Measurements from ENCODE around the gene GAB2.

Gene GAB2

DNA sequence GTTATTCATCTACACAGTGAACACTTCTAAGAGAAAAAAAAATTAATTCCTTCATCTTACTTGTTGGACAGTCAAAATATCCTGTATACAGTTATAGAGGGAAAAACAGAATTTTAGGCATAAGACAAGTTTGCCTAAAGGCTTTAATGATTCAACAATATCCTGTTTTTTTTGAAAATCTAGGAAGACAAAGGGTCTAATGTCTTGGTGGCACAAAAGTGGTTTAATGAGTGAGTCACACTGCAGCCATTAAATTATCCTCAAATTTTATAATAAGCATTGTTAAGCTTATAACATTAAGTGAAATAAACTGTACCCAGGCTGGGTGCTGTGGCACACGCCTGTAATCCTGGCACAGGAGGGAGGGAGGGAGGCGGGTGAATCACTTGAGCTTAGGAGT lies 72.9 kb downstream of the GAB2 start:
- no peak for DNase-seq
- Histone ChIP-seq H3K9me3 (no peaks in the 10 kb centered on the region), H3K27me3 (no peaks in the 10 kb centered on the region), H3K4me1 (peaks cover 10% of the 10 kb centered on the region; the same call in 1 of the 2 replicates), H3K4me3 (ENCODE audit: low read depth, low read length) (no peak overlapping the region), H3K36me3 (no peaks in the 10 kb centered on the region)
- TF ChIP-seq, protein P1, sequence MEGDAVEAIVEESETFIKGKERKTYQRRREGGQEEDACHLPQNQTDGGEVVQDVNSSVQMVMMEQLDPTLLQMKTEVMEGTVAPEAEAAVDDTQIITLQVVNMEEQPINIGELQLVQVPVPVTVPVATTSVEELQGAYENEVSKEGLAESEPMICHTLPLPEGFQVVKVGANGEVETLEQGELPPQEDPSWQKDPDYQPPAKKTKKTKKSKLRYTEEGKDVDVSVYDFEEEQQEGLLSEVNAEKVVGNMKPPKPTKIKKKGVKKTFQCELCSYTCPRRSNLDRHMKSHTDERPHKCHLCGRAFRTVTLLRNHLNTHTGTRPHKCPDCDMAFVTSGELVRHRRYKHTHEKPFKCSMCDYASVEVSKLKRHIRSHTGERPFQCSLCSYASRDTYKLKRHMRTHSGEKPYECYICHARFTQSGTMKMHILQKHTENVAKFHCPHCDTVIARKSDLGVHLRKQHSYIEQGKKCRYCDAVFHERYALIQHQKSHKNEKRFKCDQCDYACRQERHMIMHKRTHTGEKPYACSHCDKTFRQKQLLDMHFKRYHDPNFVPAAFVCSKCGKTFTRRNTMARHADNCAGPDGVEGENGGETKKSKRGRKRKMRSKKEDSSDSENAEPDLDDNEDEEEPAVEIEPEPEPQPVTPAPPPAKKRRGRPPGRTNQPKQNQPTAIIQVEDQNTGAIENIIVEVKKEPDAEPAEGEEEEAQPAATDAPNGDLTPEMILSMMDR (IDR thresholded peaks at IDR 0.05; ENCODE audit: low read depth, low read length) = no peak

GRCh38 chr11:78344094-78344493 lies 73.5 kb downstream of the GAB2 start:
- TF ChIP-seq, protein P1 (IDR thresholded peaks at IDR 0.05; ENCODE audit: low read depth, low read length) = no peak
- H3K27me3 ChIP-seq = no peaks in the 10 kb centered on the region
- DNase-seq = no peak

DNA sequence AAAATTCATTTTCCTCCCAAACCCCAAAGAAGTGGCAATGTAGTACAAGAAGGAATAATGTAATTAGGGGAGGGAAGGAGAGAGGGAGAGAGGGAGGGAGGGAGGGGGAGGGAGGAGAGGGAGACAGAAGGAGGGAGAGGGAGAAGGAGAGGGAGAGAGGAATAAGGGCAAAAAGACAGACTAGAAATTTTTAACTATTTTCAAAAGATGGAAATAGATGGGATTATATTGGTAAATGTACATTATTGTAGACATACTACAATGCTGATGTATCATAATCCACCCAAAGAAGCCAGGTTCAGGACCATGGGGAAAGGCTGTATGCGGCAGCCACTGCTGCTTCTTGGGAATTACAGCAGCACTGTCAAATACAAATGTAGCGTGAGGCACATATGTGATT lies 74.3 kb downstream of the GAB2 start:
- no peak overlapping the region for H3K4me3 ChIP-seq (ENCODE audit: low read depth, low read length)
- TF ChIP-seq, protein P1 (IDR thresholded peaks at IDR 0.05; ENCODE audit: low read depth, low read length) = no peak
- H3K4me1 ChIP-seq = peaks cover 10% of the 10 kb centered on the region; the same call in 1 of the 2 replicates

More at GRCh38 chr11:78344094-78344493, 73.5 kb downstream of the GAB2 start:
- no peak overlapping the region for H3K4me3 ChIP-seq (ENCODE audit: low read depth, low read length)
- peaks cover 10% of the 10 kb centered on the region; the same call in 1 of the 2 replicates for H3K4me1 ChIP-seq
- no peaks in the 10 kb centered on the region for H3K9me3 ChIP-seq
- H3K36me3 ChIP-seq = no peaks in the 10 kb centered on the region

DNA sequence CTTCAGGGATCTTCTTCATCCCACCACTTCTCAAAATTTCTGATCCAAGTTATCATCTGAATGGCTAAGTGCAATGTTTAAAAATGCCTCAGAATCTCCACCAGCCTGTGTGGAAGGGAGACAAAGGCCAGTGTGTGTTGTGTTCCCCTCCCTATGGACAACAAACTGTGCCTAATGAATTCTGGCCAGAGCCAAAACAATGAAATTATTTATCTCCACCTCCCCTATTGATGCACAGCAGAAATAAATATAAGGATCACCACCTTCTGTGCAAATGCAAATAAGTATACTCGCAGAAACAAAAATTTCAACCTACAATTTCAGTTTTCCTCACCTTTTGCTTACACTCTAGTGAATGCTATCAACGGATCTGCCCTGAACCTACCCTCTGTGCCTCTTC lies 75.8 kb downstream of the GAB2 start:
- H3K4me3 ChIP-seq (ENCODE audit: low read depth, low read length) = no peak overlapping the region
- no peak for DNase-seq
- TF ChIP-seq, protein P1 (IDR thresholded peaks at IDR 0.05; ENCODE audit: low read depth, low read length) = no peak
- H3K9me3 ChIP-seq = no peaks in the 10 kb centered on the region
- H3K36me3 ChIP-seq = no peaks in the 10 kb centered on the region
- no peaks in the 10 kb centered on the region for H3K27me3 ChIP-seq
- peaks cover 10% of the 10 kb centered on the region; the same call in 1 of the 2 replicates for H3K4me1 ChIP-seq

More for the DNA sequence above, 74.3 kb downstream of the GAB2 start:
- Histone ChIP-seq H3K9me3 (no peaks in the 10 kb centered on the region), H3K36me3 (no peaks in the 10 kb centered on the region), H3K27me3 (no peaks in the 10 kb centered on the region)
- no peak for DNase-seq

DNA sequence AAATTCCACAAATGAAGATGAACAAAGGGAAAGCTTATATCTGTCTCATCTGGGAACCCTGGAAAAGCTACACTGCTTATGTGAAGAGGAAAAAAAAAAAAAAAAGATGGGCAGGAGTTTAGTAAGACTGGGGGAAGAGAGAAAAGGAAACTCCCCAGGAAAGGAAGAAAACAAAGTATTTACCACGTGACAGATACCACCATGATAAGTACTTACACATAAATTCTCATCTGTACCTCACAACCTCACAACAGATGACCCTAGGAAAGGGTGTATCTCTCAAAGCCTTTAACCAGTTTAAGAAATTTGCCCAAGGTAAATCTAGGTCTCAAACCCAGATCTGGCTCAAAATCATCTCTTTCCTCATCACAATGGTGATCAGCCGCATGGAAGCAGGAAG lies 77.1 kb downstream of the GAB2 start:
- TF ChIP-seq, protein P1 (IDR thresholded peaks at IDR 0.05; ENCODE audit: low read depth, low read length) = no peak
- no peaks in the 10 kb centered on the region for H3K27me3 ChIP-seq
- H3K4me3 ChIP-seq (ENCODE audit: low read depth, low read length) = no peak overlapping the region
- H3K4me1 ChIP-seq = peaks cover 10% of the 10 kb centered on the region; the same call in 1 of the 2 replicates
- no peaks in the 10 kb centered on the region for H3K9me3 ChIP-seq
- DNase-seq = no peak
- no peaks in the 10 kb centered on the region for H3K36me3 ChIP-seq

DNA sequence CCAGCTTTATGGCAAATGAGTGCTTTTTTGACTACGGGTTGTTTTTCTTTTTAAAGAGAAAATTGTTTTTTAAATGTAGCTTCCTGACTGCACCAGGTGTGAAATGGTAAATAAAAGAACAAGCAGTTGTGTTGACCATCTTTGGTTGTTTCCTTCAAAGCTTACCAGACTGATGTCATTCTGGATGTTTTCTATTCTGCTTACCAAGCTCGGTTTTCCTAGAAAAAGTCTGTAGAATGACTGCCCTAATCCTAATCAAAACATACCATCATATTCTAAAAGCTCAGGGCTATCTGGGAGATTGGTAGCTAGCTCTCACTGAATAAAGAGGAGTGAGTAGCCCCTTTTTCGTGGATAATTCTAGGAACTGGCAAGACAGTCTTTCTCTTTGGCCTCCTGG lies 77.7 kb downstream of the GAB2 start:
- TF ChIP-seq, protein P1 (IDR thresholded peaks at IDR 0.05; ENCODE audit: low read depth, low read length) = no peak
- Histone ChIP-seq H3K9me3 (no peaks in the 10 kb centered on the region), H3K4me3 (ENCODE audit: low read depth, low read length) (no peak overlapping the region), H3K4me1 (peaks cover 10% of the 10 kb centered on the region; the same call in 1 of the 2 replicates), H3K36me3 (no peaks in the 10 kb centered on the region), H3K27me3 (no peaks in the 10 kb centered on the region)
- no peak for DNase-seq
